ENCODE results near the gene ALKBH2. TPM values are rescaled to one million over a fixed set of nuclear protein-coding genes. Genes with fewer than 3 reads are reported as not detected.

ALKBH2 gene
- total RNA-seq: 18.6 TPM
- long read RNA-seq, transcript ALKBH2-202 (4 exons, 1,159 nt): minor isoform, 9 of 60 reads
- long read RNA-seq, transcript ALKBH2-201 (4 exons, 1,030 nt): minor isoform, 7 of 60 reads
- long read RNA-seq, transcript ALKBH2-203 (2 exons, 574 nt): major isoform, 11 of 60 reads
- long read RNA-seq, partial matches to known transcripts: 20 of 60 reads
- long read RNA-seq, other reads (novel, unspliced or antisense): 12 of 60 reads

DNA sequence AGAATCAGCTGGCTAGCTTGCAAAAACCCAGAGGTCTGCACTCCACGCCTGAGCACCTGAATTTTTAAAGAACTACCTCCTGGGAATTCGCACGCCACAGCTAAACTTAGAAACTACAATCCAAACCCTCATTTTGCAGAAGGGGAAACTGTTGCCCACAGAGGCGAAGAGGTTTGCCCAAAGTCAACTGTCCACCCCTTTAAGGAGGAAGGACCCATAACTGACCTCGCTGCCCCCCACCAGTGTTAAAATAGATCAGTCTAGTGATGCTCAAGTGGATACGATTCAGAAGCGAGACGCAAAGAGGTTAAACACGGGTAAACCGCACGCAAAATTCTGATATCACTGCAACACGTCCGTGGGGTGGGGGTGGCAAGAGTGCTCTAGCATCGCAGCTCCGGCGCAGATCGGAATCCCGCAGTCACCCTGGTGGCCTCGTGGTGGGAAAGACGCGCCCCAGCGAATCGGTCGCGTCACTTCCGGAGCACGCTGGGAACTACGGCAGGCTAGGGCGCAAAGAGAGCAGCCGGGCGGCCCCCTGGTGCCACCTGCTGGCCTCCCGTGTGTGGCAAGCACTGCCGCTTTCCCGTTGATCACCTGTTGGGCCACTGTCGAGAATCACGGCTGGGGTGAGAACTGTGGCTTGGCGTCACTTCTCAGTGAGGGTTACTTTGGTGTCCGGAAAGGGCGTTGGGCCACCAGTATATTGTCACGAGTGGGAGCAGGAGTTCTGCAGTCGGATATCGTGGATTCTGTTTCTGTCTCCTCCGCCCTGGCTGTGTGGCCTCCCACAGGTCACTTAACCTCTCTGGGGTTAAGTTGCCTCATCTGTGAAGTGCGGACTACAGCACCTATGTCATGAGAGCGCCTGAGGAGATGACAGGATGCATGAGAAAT lies at the start of gene ALKBH2:
Gene ALKBH2 (minus strand): TSS at position 451 of the 897 bp plus-strand sequence. CDS start 686 bp downstream, outside the sequence.
- peak; percentile 98 for DNase-seq (ENCODE audit: low spot score)

DNA sequence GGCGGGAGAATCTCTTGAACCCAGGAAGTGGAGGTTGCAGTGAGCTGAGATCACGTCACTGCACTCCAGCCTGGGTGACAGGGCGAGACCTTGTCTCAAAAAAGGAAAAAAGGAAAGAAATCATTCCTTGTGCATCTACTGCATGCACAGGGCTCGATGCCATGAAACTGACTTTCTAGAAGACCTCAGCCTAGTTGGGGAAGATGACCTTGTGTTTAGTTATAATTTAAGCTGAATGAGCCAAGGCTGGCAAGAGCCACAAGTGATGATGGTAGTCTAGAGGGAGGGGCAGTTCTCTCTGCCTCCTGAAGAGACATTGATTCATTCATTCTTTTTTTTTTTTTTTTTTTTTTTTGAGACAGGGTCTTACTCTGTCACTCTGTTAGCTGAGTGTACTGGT lies 47.3 kb upstream of the ALKBH2 start:
- DNase-seq (ENCODE audit: low spot score): no peak

GRCh38 chr12:109139791-109140190 lies 46.5 kb upstream of the ALKBH2 start:
- peak; percentile 88 for DNase-seq (ENCODE audit: low spot score)

DNA sequence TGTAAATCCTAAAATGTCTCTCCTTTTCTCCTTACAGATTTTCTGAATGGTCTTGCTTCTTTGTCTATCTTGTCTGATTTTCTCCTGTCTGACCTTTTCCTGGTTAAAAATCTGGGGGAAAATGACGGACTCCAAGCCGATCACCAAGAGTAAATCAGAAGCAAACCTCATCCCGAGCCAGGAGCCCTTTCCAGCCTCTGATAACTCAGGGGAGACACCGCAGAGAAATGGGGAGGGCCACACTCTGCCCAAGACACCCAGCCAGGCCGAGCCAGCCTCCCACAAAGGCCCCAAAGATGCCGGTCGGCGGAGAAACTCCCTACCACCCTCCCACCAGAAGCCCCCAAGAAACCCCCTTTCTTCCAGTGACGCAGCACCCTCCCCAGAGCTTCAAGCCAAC lies 46.1 kb upstream of the ALKBH2 start:
- no peak for DNase-seq (ENCODE audit: low spot score)

- no peak for DNase-seq (ENCODE audit: low spot score)
Observed at GRCh38 chr12:109137055-109137454, 43.8 kb upstream of the ALKBH2 start.

- DNase-seq (ENCODE audit: low spot score): peak; percentile 89
Observed at GRCh38 chr12:109134186-109134917, 41.1 kb upstream of the ALKBH2 start.

DNA sequence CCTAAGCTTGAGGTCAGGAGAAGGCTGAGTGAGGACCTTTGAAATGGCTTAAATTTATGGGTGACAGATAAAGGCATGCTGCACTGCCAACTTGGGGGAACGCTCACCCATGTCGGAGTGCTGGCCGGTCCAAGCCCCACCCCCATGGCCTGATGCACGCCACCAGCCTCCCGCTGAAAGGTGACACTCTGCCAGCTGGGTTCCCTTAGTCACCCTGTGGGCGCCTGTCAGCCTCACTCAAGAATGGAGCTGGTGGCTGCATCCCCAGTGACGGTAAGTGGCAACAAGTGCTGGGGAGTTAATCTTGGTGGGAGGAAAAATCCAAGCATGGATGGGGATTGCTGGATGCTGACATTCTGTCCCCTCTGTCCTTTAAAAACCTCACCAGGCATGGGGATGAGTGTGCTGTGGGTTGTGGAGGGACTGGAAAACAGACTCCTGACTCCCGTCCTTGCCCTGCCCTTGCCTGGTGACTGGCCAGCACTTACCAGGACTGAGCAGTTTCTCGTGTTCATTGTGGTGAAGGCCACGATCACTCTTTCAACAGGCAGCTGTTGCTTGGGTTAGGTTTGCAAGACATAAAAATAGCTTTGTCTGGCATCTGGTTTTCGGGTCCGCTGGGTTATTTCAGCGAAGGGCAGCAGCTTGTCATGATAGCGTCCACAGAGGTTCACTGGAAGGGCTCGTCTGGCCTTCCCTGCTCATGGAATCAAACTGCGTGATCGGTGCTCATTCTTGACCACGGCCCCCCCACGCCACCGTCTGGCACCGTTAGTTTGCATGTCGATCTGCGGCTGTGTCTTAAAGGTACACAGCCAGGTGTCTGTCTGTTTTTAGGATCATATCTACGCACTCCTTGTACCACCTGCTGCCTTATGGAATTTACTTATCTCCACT lies 38.1 kb upstream of the ALKBH2 start:
- peak; percentile 89 for DNase-seq (ENCODE audit: low spot score)

DNA sequence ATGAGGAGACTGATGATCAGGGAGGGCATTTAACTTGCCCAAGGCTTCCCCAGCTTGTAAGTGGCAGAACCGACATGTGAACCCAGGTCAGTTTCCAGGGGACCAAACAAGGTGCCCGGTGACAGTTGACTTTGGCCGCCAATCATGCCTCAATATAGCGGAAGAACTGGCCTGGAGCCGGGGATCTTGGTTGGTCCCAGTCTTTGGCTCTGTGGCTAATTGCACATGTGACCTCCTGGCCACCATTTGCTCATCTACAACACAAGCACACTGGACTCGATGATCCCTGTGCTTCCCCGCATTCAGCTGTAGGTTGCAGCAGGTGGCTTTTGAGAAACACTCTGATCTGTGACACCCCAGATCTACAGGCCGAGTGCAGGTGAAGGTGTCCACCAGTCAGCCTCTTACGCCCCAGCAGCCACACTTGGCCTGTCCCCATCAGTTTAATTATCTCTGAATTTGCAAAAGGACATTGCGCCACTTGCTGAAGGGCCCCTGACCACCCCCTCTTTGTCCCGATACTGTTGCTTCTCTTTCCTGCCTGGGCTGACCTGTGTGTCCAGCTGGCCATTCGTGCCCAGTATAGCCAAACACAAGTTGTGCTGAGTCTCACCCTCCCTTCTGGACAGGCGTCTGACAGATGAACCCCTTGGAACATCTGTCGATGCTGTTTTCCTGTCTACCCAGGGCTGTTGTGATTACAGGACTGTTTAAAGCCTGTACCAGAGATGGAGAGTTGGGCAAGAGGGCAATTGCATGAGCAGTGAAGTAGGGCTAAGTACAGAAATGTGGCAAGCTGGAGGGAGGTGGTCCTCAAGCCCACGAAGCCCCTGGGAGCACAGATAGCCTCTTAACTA lies 37.3 kb upstream of the ALKBH2 start:
- DNase-seq (ENCODE audit: low spot score): peak; percentile 81

DNA sequence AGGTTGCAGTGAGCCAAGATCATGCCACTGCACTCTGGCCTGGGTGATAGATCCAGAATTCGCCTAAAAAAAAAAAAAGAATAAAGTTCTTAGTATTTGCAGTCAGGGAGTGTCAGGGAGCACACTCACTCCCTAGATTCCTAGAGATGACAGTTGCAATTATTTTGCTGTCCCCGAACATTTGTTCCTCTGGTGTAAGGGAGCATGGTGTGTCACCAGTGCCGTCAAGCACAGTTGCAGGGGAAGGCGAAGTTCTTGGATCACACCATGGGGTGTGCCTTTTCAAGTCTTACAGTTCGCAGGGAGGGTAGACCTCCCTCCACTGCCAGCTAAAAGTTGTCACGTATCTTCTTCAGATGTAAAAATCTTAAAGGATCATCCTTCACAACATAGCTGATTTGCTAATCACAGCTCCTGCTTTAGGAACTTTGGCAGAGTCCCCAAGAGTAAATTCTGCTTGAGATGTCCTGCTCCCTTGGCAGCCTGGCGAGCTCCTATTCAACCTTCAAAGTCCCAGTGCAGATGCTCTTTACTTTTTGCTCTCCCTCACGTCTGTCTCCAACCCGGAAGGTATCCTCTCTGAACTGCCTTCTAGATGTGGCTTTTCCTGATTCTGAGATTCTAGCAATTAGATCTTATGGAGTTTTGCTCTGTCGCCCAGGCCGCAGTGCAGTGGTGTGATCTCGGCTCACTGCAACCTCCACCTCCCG lies 34.4 kb upstream of the ALKBH2 start:
- DNase-seq (ENCODE audit: low spot score): peak; percentile 35

DNA sequence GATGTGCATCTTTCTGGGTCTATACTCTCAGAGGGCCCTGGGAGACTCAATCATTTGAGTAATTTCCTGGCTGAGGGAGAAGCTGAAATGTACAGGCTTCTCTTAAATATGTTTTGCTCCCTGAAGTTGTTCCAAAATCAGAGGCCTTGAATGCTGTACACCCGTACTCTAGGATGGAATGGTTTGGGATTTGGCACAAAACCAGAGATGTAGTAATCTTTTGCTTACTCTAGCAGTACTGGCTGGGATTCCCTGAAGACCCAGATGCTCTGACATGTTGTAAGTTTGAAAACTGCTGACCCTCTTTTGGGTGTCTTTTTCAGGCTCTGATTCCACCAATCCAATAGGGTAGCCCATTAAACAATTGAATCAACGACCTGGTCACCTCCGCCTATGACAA lies 33.5 kb upstream of the ALKBH2 start:
- no peak for DNase-seq (ENCODE audit: low spot score)

DNA sequence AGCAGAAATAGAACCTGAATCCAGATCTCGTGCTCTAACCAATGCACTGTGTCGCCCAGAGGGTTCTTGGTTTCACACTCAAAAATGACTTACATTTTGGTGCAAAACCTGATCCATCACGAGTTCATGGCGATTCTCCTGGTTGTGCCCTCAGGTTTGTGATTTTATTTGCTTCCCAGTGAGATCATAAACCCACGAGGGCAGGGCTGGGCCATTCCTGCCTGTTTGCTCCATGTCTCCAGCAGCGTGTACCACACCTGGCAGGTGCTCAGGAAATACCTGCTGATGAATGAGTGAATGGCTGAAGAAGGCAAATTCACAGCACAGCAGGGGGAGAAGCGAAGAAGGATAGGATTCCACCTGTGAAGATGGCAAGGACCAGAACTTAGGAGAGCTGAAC lies 32.5 kb upstream of the ALKBH2 start:
- DNase-seq (ENCODE audit: low spot score): no peak

DNA sequence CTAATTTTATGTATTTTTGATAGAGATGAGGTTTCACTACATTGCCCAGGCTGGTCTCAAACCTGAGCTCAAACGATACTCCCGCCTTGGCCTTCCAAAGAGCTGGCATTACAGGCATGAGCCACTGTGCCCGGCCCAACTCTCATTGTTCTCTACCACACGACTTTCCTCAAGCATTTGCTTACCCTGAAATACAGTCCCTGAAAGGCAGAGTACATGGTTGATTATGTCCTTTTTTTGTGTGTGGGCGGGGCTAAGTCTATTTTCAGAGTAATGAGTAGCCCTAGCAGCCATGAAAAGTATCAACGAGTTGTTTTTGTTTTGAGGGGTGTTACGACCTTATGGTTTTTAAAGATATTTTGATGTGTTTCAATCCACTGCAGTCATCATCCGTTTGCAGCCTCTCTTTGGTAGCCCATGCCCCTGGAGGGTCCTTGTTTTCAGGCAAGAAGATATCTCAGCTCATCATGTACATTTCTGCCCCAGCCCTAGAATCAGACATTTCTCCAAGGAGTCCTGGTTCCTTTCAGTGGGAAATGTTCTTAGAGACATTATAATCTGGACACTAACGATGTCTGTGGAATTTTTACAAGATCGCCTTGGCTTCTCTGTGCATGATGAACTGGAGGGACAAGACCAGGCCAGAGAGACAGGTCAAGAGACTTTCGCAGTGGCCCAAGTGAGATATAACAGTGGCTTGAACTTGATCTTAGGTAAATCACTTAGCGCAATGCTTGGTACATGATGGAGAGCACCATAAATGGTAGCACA lies 31.8 kb upstream of the ALKBH2 start:
- DNase-seq (ENCODE audit: low spot score): no peak

DNA sequence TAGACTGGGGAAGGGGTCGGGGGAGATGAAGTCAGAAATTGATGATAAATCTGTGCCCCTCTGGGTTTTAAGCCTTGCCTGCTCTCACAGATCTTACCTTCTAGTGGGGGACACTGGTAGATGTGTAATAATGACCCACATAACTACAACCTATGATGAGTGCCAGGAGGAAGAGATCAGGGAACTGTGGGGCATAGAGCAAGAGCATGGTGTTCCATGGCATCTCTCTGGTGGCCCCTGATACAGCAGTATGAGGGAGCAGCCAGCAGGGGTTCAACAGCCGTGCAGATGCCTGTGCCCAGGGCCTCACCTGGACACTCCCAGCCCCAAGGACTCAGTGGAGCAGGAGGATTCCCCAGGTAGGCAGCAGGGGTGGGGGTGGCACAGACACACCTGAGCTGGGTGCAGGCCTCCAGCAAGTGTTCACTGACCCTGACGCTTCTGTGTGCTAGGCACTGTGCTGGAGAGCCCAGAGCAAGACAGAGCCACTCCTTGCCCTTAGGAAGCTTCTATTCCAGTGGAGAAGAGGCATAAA lies 28.1 kb upstream of the ALKBH2 start:
- DNase-seq (ENCODE audit: low spot score): no peak

- no peak for DNase-seq (ENCODE audit: low spot score)
Observed at GRCh38 chr12:109120557-109120956, 27.3 kb upstream of the ALKBH2 start.

DNA sequence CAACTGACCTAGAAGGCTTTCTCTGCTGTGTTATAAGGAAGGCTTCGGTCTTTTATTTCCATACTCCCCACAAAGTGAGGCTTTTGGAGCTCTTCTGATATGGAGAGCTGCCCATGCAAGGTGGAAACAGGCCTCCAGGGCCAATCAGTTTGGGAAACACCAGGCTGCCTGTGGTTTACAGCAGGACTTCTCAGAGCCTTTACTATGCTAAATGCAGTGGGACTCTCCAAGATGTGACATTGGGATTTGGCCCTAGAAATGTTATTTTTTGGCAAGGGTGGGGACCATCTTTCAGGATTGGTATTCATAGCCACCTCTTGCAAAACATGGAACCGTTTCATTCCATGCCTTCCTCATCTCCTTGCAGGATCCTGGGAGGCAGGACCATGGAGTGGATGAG lies 26.8 kb upstream of the ALKBH2 start:
- DNase-seq (ENCODE audit: low spot score): no peak

DNA sequence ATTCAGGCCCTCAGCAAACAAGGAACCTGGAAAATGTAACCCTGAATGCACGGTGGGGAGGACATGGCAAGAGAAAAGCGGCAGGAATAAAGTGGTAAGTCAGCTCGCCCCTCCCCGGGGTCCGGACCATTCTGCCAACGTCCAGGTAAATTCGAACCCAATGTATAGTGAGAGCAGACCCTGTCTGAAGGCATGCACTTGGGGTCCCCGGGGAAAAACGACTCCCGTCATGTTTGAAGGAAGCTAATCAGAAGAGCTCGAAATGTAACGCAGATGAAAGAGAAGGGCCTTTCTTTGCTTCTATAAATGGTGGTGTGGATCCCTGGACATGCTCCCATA lies 23.3 kb upstream of the ALKBH2 start:
- DNase-seq (ENCODE audit: low spot score): peak; percentile 59

DNA sequence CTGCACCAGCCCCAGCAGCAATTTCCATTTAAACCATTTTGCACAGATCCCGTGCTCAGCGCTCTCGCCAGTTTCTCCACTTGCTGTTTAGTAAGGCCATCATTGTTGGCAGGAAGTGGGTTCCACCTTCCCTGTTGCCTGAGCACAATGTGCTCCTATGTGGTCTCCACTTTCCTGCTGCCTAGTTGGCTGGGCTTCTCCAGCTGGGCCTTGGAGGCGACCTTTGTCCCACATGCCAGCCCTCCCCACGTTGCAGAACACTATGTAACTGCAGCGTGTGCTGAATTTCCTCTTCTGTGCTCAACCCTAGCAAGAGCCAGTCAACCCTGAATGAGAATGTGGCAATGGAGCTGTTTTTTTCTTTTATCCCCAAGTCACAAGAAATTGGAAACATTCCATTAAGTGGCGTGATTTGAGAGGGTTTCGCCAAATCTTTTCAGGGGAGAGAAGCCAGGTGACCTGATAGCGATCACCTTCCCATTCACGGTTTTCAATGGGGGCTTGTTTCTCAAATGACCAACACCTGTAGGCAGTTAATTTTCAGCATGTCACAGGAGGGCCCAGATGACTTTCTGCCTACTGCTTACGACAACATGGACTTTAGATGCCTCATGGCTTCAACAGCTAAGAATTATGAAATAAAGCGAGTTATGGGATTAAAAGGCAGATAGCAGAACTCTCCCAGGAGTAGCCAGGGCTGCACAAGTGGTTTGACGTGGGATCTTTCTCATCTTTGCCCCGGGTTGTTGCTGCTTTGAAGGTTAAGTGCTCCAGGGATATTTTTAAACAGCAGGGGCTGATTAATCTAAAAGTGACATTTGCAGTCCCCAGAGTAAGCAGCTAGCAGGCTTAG lies 22.7 kb upstream of the ALKBH2 start, which contains the start of gene ACACB:
Gene ACACB (plus strand): TSS at position 830 of the 853 bp plus-strand sequence. CDS start 22,819 bp downstream, outside the sequence.
- DNase-seq (ENCODE audit: low spot score): peak; percentile 87
